ENCODE data around the gene HIP1R.

HIP1R gene

DNA sequence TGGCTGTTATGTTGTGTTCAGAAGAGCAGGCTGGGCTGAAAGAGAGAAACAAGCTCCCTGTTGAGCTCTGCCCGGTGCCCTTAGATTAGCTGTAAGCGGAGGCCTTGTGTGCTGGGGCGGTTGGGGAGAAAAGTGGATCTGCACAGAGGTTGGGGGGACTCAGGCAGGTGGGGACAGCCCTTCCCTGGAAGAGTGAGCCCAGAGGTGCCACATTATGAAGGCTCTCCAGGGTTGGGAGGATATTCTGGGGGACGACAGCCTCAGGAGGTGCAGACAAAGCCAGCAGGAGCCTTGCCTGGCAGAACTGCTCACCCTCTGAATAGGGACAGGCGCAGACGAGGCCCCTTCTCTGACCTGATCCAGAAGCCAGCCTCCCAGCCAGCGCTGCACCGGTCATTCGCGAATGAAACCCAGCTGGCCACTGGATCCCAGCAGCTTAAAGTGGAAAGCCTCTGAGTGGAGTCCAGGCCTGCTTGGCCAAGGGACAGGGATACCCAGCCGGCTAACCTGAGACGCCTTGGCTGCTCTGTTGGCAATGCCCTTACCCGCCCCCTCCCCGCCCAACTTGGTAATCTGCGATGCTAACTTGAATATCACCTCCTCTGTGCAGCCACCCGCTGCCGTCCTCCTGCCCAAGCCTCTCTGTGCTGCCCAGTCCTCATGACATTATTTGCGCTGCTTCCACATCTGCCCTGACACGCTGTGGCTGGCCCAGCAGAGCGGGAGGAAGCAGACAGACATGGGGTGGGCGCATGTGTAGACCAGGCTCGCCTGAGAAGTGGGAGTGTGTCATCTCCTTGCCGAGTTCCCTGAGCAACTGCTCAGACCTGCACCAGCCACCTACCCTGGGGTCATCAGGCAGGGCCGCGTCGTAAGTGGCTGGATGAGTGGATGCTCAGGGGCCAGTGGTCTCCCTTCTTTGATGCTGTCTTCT is 5.6 kb downstream of the HIP1R start:
- H3K9ac ChIP-seq (ENCODE audit: low read depth, low read length) = no peak overlapping the region
- H3K36me3 ChIP-seq (ENCODE audit: insufficient read depth, low read length) = no peaks in the 10 kb centered on the region
- peaks cover 20% of the 10 kb centered on the region for H3K4me1 ChIP-seq (ENCODE audit: insufficient read depth, low read length)
- H3K9me3 ChIP-seq (ENCODE audit: control insufficient read depth, insufficient read depth, low read length) = no peaks in the 10 kb centered on the region; the same call in 1 of the 2 replicates

- peaks cover 20% of the 10 kb centered on the region for H3K4me1 ChIP-seq (ENCODE audit: insufficient read depth, low read length)
- H3K36me3 ChIP-seq (ENCODE audit: insufficient read depth, low read length) = no peaks in the 10 kb centered on the region
- H3K9ac ChIP-seq (ENCODE audit: low read depth, low read length) = no peak overlapping the region
- H3K9me3 ChIP-seq (ENCODE audit: control insufficient read depth, insufficient read depth, low read length) = no peaks in the 10 kb centered on the region
Measured at GRCh38 chr12:122841544-122842321, 6.5 kb downstream of the HIP1R start.

DNA sequence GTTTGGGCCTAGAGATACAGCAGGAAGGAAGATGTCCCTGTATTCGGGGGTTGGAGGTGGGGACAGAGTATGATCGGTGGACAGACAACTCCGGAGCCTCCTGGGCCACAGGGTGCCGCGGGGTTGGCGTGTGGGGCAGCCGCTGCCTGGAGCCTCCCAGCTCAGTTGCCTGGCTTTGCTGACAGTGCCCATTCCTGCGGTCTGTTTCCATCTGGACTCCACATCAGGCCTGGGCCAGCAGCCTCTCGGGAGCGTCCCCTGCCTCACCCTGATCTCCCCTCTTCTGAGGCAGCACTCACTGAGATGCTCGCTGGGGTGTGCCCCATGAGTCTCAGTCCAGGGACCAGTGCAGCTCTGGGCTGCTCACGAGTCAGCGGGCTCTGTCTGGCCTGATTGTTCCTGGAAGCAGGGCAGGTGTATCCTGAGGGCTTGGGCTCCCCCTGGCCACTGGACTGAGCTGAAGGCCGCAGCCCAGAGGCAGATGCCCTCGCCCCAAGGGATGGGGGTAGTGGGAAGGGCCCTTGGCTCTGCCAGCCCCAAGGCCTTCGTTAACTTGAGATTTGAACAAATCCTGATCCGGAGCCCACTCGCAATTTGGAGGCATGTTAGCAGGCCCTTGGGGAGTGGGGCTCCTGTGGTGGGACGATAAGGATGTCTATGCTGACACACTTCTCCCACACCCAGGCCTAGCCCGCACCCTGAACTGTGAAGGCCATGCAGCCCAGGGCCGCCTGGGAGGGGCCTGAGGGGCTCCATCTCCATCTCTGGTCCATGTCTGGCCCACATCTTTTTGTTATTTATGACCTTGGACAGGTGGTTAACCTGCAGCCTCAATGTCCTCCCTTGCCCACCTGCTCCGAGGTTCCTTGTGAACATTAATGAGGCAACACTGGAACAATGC is 7.5 kb downstream of the HIP1R start:
- peaks cover 16% of the 10 kb centered on the region for H3K4me1 ChIP-seq (ENCODE audit: insufficient read depth, low read length)
- no peaks in the 10 kb centered on the region for H3K36me3 ChIP-seq (ENCODE audit: insufficient read depth, low read length)
- H3K9me3 ChIP-seq (ENCODE audit: control insufficient read depth, insufficient read depth, low read length) = no peaks in the 10 kb centered on the region
- no peak overlapping the region for H3K9ac ChIP-seq (ENCODE audit: low read depth, low read length)

DNA sequence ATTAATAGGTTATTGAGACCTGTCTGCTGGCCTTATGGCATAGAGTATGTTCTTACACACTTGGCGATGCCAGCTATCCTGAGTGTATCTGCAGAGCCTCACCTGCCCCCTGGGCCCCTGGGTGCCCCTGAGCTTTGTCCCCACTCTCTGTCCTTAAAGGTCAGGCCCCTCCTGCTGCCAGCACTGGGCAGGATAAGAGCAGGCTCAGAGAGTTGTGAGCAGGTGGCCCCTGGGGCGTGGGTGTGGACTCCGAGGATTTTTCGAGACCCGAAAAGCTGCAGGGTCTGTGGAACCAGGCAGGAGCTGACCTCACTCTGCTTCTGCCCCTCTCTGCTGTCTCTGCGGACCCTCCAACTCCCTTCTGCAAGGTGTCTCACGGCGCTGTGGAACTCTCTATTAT is 8.2 kb downstream of the HIP1R start:
- Histone ChIP-seq H3K9ac (ENCODE audit: low read depth, low read length) (no peak overlapping the region), H3K9me3 (ENCODE audit: control insufficient read depth, insufficient read depth, low read length) (no peaks in the 10 kb centered on the region), H3K36me3 (ENCODE audit: insufficient read depth, low read length) (no peaks in the 10 kb centered on the region), H3K4me1 (ENCODE audit: insufficient read depth, low read length) (peaks cover 11% of the 10 kb centered on the region; the same call in 1 of the 2 replicates)

DNA sequence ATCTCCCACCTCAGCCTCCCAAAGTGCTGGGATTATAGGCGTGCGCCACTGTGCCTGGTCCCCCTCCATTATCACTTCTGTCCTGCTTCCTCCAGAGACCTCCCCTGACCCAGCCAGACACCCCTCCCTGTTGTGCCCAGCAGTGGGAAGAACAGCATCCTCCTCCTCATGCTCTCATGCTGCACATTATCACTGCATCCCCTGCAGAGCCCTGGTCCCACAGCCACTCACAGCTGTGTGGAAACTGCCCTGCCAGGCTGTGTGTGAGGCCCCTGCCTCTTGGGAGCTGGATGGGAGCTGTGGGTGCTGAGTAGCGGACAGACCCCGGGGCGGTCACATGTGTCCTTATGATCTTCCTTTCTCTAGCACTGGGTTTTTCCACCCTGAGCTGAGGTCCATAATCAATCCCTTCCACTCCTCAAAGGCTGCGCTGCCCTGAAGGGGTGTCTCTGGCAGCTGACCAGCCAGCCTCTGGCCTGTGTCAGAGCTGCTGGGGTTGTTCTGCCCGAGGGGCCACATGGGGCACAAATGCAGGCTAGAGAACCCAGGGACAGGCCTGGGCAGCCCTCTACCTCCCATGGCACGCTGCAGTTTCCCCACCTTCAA is 9.2 kb downstream of the HIP1R start:
- Histone ChIP-seq H3K36me3 (ENCODE audit: insufficient read depth, low read length) (no peaks in the 10 kb centered on the region), H3K9me3 (ENCODE audit: control insufficient read depth, insufficient read depth, low read length) (no peaks in the 10 kb centered on the region), H3K4me1 (ENCODE audit: insufficient read depth, low read length) (peaks cover 11% of the 10 kb centered on the region; the same call in 1 of the 2 replicates), H3K9ac (ENCODE audit: low read depth, low read length) (no peak overlapping the region)

DNA sequence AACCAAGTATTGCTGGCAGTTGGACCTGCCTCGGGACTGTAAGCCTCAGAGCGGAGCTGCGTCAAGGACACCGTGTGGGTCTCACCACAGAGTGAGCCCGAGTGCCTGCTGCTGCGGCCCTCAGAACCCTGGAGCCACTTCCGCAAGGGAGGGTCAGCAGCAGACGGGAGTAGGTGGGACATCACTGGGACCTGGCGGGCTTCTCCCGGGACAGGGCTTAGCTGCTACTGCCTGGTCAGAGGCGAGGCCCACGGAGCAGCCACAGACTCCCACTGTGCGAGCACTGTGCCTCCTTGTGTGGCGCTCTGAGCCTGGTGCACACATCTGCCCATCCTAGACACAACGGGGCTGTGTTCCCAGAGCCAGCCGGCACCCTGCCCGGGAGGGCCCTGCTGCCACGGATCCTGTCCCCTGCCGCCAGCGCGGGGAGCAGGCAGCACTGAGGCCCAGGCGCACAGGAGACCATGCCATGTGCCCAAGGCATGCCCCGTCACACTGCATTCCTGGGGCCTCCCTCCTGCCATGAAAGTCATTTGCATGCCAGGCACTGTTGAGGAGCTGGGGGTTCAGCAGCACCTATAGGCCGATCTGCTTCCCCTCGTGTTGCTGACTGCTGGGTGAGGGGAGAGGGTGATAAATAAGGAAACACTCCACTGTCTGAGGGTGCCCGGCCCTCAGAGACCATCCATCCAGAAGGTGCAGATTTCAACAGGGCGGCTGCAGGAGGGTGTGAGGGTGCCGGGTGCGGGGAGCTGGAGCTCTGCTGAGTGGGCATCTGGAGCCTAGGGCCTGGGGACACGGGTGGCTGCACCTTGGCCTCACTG is 10.0 kb downstream of the HIP1R start:
- Histone ChIP-seq H3K9ac (ENCODE audit: low read depth, low read length) (no peak overlapping the region), H3K4me1 (ENCODE audit: insufficient read depth, low read length) (peaks cover 11% of the 10 kb centered on the region; the same call in 1 of the 2 replicates), H3K36me3 (ENCODE audit: insufficient read depth, low read length) (no peaks in the 10 kb centered on the region), H3K9me3 (ENCODE audit: control insufficient read depth, insufficient read depth, low read length) (no peaks in the 10 kb centered on the region)

DNA sequence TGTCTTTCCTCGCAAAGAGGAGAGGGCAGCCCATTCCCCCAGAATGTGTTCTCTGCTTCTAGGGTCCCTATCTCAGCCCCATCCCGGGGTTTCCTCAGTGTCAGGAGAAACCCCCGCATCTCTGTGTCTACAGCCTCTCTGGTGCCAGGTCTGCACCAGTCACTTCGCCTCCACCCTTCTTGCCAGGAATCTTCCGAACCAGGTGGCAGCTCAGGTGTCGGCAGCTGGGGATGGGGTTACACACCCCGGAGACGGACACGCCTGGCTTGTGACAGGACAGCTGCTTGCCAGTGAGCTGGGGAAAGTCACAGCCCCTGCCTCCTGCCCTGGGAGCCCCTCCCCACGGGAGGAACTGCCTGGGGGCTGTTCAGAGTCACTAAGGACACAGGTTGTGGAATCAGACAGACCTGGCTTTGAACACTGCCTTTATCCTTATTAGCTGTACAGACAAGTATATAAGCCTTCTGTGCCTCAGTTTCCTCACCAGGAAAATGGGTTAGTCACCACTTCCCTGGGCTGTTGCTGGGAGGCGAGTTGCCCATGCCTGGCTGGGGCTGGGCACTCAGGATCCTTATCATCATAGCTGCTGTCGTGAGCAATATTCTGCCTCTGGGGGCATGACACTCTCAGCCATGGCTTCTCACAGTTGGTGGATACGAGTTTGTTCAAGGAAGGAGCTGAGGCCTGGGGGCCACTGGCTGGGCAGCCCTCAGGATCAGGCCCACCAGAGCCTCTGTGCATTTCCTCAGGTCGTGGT is 10.8 kb downstream of the HIP1R start:
- Histone ChIP-seq H3K9me3 (ENCODE audit: control insufficient read depth, insufficient read depth, low read length) (no peaks in the 10 kb centered on the region), H3K4me1 (ENCODE audit: insufficient read depth, low read length) (peaks cover 9% of the 10 kb centered on the region; the same call in 1 of the 2 replicates), H3K9ac (ENCODE audit: low read depth, low read length) (no peak overlapping the region), H3K36me3 (ENCODE audit: insufficient read depth, low read length) (no peaks in the 10 kb centered on the region)

- no peaks in the 10 kb centered on the region for H3K36me3 ChIP-seq (ENCODE audit: insufficient read depth, low read length)
- H3K4me1 ChIP-seq (ENCODE audit: insufficient read depth, low read length) = peaks cover under 1% of the 10 kb centered on the region; the same call in 1 of the 2 replicates
- H3K9ac ChIP-seq (ENCODE audit: low read depth, low read length) = no peak overlapping the region
- H3K9me3 ChIP-seq (ENCODE audit: control insufficient read depth, insufficient read depth, low read length) = no peaks in the 10 kb centered on the region
Measured at GRCh38 chr12:122846622-122847515, 11.6 kb downstream of the HIP1R start.

GRCh38 chr12:122847516-122847836 is 12.2 kb downstream of the HIP1R start:
- H3K36me3 ChIP-seq (ENCODE audit: insufficient read depth, low read length) = no peaks in the 10 kb centered on the region
- H3K4me1 ChIP-seq (ENCODE audit: insufficient read depth, low read length) = 0 out of 2 replicates have a peak, but pooled peaks cover 2% of the 10 kb centered on the region
- H3K9ac ChIP-seq (ENCODE audit: low read depth, low read length) = no peak overlapping the region
- no peaks in the 10 kb centered on the region for H3K9me3 ChIP-seq (ENCODE audit: control insufficient read depth, insufficient read depth, low read length)

GRCh38 chr12:122847921-122848421 is 12.7 kb downstream of the HIP1R start:
- Histone ChIP-seq H3K9me3 (ENCODE audit: control insufficient read depth, insufficient read depth, low read length) (no peaks in the 10 kb centered on the region), H3K4me1 (ENCODE audit: insufficient read depth, low read length) (peaks cover 7% of the 10 kb centered on the region; the same call in 1 of the 2 replicates), H3K9ac (ENCODE audit: low read depth, low read length) (no peak overlapping the region), H3K36me3 (ENCODE audit: insufficient read depth, low read length) (no peaks in the 10 kb centered on the region)

DNA sequence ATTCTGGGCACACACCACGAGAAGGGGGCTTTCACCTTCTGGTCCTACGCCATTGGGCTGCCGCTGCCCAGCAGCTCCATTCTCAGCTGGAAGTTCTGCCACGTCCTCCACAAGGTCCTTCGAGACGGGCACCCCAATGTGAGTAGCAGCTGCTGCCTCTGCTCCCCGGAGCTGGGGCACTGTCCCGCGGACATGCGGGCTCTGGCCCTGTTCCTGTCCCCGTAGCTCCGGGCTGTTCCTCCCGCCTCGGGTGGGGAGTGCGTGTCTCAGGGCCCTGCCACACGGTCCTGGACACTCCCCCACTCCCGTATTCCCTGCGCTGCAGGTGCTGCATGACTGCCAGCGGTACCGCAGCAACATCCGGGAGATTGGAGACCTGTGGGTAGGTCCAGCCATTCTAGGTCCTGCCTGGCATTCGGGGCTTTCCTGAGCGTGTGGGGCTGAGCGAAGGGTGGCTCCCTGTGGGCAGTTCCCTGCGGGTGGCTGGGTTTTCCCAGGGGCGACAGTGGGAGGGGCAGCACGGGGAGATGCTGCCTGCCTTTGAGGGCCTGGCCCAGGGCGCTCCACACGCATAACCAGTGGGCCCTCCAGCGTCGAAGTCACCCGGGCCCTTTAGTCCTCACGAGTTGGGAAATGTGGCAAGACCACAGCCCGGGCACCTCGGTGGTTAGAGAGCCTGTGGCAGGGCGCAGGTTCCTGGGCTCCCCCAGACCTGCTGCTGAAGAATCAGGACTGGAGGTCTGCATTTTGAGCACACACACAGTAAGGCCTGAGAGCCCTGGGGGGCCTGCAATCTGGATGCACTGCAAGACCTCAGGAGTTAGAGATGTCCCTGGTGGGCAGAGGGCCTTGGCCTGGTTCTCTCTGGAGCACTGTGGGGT is 13.5 kb downstream of the HIP1R start:
- no peak overlapping the region for H3K9ac ChIP-seq (ENCODE audit: low read depth, low read length)
- peaks cover 7% of the 10 kb centered on the region; the same call in 1 of the 2 replicates for H3K4me1 ChIP-seq (ENCODE audit: insufficient read depth, low read length)
- H3K36me3 ChIP-seq (ENCODE audit: insufficient read depth, low read length) = no peaks in the 10 kb centered on the region
- H3K9me3 ChIP-seq (ENCODE audit: control insufficient read depth, insufficient read depth, low read length) = no peaks in the 10 kb centered on the region

Data from ES-I3 (cell line).